ENCODE data around the gene AP1M2.

DNA sequence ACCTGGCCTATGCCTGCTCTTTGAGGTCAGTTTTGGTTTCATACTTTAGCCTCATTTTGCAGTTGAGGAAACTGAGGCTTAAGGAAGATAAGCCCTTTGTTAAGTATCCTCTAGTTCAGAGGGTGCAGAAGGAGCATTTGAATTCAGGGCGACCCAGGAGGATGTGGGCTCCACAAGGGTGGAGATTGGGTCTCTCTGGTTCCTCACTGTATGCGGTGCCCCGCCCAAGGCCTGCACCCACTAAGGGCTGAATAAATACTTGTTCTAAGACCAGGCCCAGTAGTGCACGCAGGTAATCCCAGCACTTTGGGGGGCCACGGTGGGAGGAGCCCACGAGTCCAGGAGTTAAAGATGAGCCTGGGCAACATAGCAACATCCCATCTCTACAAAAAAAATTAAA, 37.5 kb upstream of the AP1M2 start:
- no peak for TF ChIP-seq CTCF (IDR thresholded peaks at IDR 0.05)
- no peak for TF ChIP-seq POLR2A (IDR thresholded peaks at IDR 0.05)
- no peak for TF ChIP-seq POLR2AphosphoS5 (IDR thresholded peaks at IDR 0.05; ENCODE audit: insufficient read depth in 1 of 2, low read depth in 1 of 2)
